Right lobe of liver (tissue), 6 donors: ENCODE results near the gene CELF2. TPM values are rescaled to one million over a fixed set of nuclear protein-coding genes. Genes with fewer than 3 reads are reported as not detected.
A peak's percentile ranks its signal among the peaks of the same experiment; 100 is the strongest.

Experiments
- ATAC-seq, 4 donors: fragments of 200-7000 bp; cut with Tn5 transposase; one replicate each; pipeline ENCODE4 v1.9.1; 2020; ENCODE audit warnings: mild to moderate bottlenecking in 4 of 4, moderate library complexity in 4 of 4
- DNase-seq, 3 donors: peaks; one replicate each; pipeline ENCODE4 v3.0.0-alpha.2; 2020
- H3K27ac ChIP-seq, 3 donors: fragments of 200-600 bp; one replicate each; pipeline ENCODE4 v1.8.0; 2022
- H3K27me3 ChIP-seq, 2 donors: fragments of 200-600 bp; one replicate each; pipeline ENCODE4 v1.8.0; 2022
- H3K36me3 ChIP-seq, 4 donors: fragments of 200-600 bp; sonication (generic) in 1 of 4; one replicate each; pipeline versions ENCODE4 v1.5.1 to v1.8.0; 2017 to 2022; ENCODE audit warnings: control low read depth in 1 of 4
- H3K4me1 ChIP-seq, 4 donors: fragments of 200-600 bp; sonication (generic) in 1 of 4; one replicate each; pipeline versions ENCODE4 v1.5.1 to v1.8.0; 2017 to 2022; ENCODE audit warnings: control low read depth in 1 of 4
- H3K4me3 ChIP-seq, 3 donors: fragments of 200-600 bp; one replicate each; pipeline ENCODE4 v1.8.0; 2022
- H3K9me3 ChIP-seq, 4 donors: fragments of 200-600 bp; sonication (generic) in 1 of 4; one replicate each; pipeline versions ENCODE4 v1.5.1 to v1.8.0; 2017 to 2022; ENCODE audit warnings: control low read depth in 1 of 4
- POLR2A ChIP-seq: fragments of 450-650 bp; IDR thresholded peaks from one replicate; pipeline ENCODE4 v1.6.1; 2017; ENCODE audit warnings: antibody characterized with exemption, mild to moderate bottlenecking
- WGBS: methylation state at CpG from one replicate; pipeline ENCODE4 v1.1.6; 2018; ENCODE audit warnings: low coverage, low lambda C conversion rate; ENCODE audit not compliant: insufficient coverage; ENCODE audit errors: missing lambda C conversion rate; 5-methylcytosine and 5-hydroxymethylcytosine counted together
- intact Hi-C, 2 donors: fragments of 100-400 bp; cut with DNase I; formaldehyde crosslinking; loops; one replicate each; pipeline versions ENCODE4 v1.11.2 to v1.14.1; 2022
- total RNA-seq, 6 experiments: library from RNA; depleted of rRNA in 2 of 6; stranded (reverse); fragments of >200 nt in 2 of 6; fragmentation: NEBNext Ultra II Directional in 3 of 6; extraction: Animal tissue kit (Norgen Biotek cat#: 25700) in 3 of 6; gene quantifications; one replicate each; pipeline versions ENCODE4 v1.1.0 to v1.2.4, GENCODE V29; 2016 to 2023
- TF ChIP-seq, protein P1 (sequence below), 4 donors: fragments of 200-600 bp in 3 of 4; fragments of 450-650 bp in 1 of 4; IDR thresholded peaks; one replicate each; pipeline versions ENCODE4 v1.5.1 to v1.8.0; 2016 to 2022; ENCODE audit warnings: antibody characterized with exemption in 4 of 4, mild to moderate bottlenecking in 2 of 4
- donor health status: DM: no; HTN: yes; CAD: no.
- donor health status: DM: no; HTN: no; CAD: no.
- donor health status: DM: no; HTN: no; CAD: no.
- donor health status: DM: no; HTN: yes; CAD: no.
- donor health status: DM: no; HTN: yes; CAD: no.

The CELF2 gene
- total RNA-seq, 6 experiments from 2014 or later: 2.4 to 6.2 (median 3.7) TPM

DNA sequence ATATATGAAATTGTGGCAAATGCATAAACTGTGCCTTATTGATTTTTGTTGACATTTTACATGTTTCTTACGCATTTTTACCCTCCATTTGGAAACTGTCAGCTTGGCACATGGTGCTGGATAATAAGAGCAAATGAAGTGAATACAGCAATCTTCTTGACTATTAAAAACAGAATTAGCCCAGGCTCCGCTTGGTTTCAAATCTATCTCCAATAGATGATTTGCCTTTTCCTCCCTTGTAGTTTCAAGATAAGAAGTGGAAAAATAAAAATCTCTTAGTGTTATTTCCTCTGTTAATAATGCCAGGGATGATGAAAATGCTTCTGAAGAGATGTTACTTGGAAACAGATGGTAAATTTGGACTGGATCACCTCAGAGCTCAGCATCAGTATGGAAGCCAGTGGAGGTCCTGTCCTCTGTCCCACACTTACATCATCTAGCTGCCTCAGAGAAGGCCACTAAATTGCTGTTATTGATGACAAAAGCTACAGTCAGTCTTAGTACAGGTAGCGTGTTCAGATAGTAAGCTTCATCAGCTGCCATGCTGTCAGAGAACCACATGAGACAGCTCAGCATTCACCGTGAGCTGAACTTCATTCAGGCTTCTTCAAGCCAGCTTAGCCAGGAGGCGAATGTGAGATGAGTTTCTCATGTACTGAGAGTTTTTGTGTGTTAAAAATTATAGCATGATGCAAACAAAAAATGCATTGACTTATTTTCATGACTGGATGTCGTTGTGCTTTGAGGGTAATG lies 246.8 kb downstream of the CELF2 start:
- TF ChIP-seq, protein P1, sequence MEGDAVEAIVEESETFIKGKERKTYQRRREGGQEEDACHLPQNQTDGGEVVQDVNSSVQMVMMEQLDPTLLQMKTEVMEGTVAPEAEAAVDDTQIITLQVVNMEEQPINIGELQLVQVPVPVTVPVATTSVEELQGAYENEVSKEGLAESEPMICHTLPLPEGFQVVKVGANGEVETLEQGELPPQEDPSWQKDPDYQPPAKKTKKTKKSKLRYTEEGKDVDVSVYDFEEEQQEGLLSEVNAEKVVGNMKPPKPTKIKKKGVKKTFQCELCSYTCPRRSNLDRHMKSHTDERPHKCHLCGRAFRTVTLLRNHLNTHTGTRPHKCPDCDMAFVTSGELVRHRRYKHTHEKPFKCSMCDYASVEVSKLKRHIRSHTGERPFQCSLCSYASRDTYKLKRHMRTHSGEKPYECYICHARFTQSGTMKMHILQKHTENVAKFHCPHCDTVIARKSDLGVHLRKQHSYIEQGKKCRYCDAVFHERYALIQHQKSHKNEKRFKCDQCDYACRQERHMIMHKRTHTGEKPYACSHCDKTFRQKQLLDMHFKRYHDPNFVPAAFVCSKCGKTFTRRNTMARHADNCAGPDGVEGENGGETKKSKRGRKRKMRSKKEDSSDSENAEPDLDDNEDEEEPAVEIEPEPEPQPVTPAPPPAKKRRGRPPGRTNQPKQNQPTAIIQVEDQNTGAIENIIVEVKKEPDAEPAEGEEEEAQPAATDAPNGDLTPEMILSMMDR (IDR thresholded peaks at IDR 0.05): no peak
- TF ChIP-seq POLR2A: no peak
- H3K9me3 ChIP-seq: no peaks in the 10 kb centered on the region
- 48% methylated on average over 6 of the region's 6 CpGs for WGBS
- DNase-seq (no peak), ATAC-seq (no peak)
- peaks cover 0 to 2% (median 0%) of the 10 kb centered on the region in 4 donors for H3K36me3 ChIP-seq
- intact Hi-C loops: no loop called here
- no peaks in the 10 kb centered on the region for H3K4me1 ChIP-seq
- no peaks in the 10 kb centered on the region for H3K27me3 ChIP-seq
- no peak overlapping the region for H3K4me3 ChIP-seq
- H3K27ac ChIP-seq: no peak overlapping the region

DNA sequence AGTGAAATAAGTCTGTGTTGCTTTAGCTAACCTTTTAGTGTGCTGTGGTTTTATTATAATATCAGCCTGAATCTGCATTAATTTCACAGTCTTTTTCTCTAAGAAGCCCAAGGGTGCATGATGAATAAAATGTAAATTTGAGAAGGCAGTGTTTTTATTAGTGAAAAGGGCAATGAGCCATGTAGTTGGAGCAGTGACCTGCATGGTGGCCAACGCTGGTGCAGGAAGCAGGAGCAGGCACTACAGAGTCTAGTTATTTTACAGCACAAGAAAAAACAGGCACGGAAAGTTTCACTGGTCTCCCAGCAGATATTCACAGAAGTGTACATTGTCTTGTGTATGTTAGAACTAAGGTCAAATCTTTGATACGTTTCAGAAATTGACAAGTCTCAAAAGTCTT lies 247.8 kb downstream of the CELF2 start:
- DNase-seq: no peak
- Histone ChIP-seq H3K27ac (no peak overlapping the region), H3K4me3 (no peak overlapping the region), H3K36me3 (peaks cover 0 to 2% (median 0%) of the 10 kb centered on the region in 4 donors), H3K27me3 (no peaks in the 10 kb centered on the region), H3K9me3 (no peaks in the 10 kb centered on the region), H3K4me1 (no peaks in the 10 kb centered on the region)
- intact Hi-C loops: no loop called here
- TF ChIP-seq POLR2A: no peak
- TF ChIP-seq, protein P1 (IDR thresholded peaks at IDR 0.05): no peak
- no peak for ATAC-seq
- WGBS: 21% methylated on average over 3 of the region's 3 CpGs

DNA sequence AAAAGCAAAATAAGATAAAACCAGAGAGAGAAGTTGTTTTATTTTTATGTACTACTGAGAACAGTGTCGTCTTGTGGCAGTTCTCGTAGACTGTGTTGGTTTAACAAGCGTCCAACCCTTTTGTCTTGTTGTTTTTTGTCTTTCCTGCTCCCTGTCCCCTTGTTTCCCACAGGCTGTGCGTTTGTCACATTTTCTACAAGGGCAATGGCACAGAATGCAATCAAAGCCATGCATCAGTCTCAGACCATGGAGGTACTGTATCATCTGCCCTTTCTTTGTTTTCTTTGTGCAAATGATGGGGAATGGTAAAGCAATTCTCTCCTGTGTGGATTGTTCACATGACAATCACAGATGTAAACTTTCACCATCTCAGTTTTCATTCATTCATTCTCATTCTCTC lies 248.8 kb downstream of the CELF2 start:
- no peak overlapping the region for H3K4me3 ChIP-seq
- H3K27ac ChIP-seq: no peak overlapping the region
- WGBS: 23% methylated on average over 4 of the region's 4 CpGs
- peaks cover 0 to 2% (median 0%) of the 10 kb centered on the region in 4 donors for H3K36me3 ChIP-seq
- no peak for ATAC-seq
- no peaks in the 10 kb centered on the region for H3K4me1 ChIP-seq
- DNase-seq: no peak
- TF ChIP-seq, protein P1 (IDR thresholded peaks at IDR 0.05): no peak
- TF ChIP-seq POLR2A: no peak
- intact Hi-C loops: no loop called here
- H3K27me3 ChIP-seq: no peaks in the 10 kb centered on the region
- H3K9me3 ChIP-seq: no peaks in the 10 kb centered on the region

DNA sequence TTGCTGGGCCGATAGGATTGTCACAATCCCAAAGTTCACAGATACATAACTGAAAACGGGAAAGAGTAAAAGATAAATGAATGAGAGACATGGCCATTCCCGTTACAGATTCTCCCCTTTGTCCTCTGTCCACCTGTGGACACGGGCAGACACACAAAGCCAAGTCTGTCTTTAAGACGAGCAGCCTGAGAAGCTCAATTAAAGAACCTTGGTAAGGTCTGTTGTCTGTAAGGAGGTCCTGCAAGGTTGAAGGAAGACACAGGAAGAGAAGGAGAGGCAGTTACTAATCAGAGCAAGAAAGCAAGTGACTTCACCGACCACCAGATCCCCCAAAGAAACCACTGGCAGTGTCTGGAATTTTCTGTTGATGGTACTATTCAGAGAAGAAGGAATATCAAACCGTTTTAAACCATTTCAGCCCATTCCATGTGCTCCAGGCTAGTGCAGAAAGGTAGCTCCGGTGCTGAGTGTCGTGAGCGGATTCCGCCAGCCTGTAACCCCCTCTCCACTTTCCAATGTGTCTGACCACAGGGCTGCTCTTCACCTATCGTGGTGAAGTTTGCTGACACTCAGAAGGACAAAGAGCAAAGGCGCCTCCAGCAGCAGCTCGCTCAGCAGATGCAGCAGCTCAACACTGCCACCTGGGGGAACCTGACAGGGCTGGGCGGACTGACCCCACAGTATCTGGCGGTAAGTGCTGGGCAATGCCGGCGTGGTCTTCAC lies 252.6 kb downstream of the CELF2 start:
- no peak for TF ChIP-seq POLR2A
- TF ChIP-seq, protein P1 (IDR thresholded peaks at IDR 0.05): peak; percentile 67 to 90 (median 86)
- peak; percentile 76 to 83 (median 80) for DNase-seq
- H3K27me3 ChIP-seq: no peaks in the 10 kb centered on the region
- no peaks in the 10 kb centered on the region for H3K4me1 ChIP-seq
- H3K27ac ChIP-seq: no peak overlapping the region
- 22% methylated on average over 13 of the region's 18 CpGs for WGBS
- peaks cover 0 to 2% (median 0%) of the 10 kb centered on the region in 4 donors for H3K36me3 ChIP-seq
- H3K4me3 ChIP-seq: no peak overlapping the region
- H3K9me3 ChIP-seq: no peaks in the 10 kb centered on the region
- intact Hi-C loops: no loop called here
- ATAC-seq: peak; percentile 98 to 100 (median 99)
